ENCODE measurements around the gene LRIT3.

Gene LRIT3

DNA sequence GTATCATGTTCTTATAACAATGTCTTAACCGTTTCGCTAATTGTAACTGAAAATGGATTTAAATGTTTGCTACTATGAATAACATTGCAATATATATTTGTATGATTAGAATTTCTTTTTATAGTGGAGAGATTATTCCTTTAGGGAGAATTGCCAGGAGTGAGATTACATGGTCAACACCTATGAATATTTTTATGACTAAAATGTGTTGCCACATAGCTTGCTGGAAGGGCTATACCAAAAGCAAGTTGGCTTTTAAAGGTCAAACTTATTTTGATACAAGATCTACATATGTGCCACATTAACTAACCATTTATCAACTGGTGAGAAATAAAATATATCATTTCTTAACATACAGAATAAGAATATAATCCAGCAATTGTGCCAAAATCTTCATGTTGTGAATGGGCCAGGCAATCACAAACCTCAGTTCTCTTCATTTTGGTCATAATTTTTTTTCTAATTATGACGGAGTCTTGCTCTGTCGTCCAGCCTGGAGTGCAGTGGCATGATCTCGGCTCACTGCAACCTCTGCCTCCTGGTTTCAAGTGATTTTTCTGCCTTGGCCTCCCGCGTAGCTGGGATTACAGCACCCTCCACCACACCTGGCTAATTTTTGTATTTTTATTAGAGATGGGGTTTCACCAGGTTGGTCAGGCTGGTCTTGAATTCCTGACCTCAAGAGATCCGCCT lies 54.8 kb downstream of the LRIT3 start:
- DNase-seq (ENCODE audit: low read depth in 2 of 2) = no peak

GRCh38 chr4:109908731-109909130 lies 60.8 kb downstream of the LRIT3 start:
- DNase-seq (ENCODE audit: low read depth in 2 of 2) = no peak

GRCh38 chr4:109910256-109910655 lies 62.3 kb downstream of the LRIT3 start:
- no peak for DNase-seq (ENCODE audit: low read depth in 2 of 2)

DNA sequence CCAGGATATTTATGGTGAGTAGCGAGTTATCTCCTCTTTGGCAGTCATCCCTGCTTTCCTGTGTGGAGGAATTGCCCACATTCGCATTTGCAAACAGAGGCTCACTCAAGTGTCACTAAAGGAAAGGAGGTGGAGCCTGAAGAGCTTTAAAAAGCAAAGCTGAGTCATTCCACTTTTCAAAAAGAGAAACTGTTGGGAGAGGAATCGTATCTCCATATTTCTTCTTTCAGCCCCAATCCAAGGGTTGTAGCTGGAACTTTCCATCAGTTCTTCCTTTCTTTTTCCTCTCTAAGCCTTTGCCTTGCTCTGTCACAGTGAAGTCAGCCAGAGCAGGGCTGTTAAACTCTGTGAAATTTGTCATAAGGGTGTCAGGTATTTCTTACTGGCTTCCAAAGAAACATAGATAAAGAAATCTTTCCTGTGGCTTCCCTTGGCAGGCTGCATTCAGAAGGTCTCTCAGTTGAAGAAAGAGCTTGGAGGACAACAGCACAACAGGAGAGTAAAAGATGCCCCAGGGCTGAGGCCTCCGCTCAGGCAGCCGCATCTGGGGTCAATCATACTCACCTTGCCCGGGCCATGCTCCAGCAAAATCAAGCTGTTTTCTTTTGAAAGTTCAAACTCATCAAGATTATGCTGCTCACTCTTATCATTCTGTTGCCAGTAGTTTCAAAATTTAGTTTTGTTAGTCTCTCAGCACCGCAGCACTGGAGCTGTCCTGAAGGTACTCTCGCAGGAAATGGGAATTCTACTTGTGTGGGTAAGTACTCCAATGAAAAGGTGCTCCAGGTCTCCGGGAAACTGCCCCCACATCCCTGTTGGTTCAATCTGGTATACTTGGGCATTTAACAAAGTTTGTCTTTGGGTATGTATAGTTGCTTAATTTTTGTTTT lies 65.0 kb downstream of the LRIT3 start, which contains the start of gene EGF:
EGF (plus strand) TSS at position 178 of the 890 bp plus-strand sequence; CDS start at position 631, 453 bp downstream.
- no peak for DNase-seq (ENCODE audit: low read depth in 2 of 2)

- DNase-seq (ENCODE audit: low read depth in 2 of 2) = no peak
These were observed 65.8 kb downstream of the LRIT3 start for GRCh38 chr4:109913596-109914241.

DNA sequence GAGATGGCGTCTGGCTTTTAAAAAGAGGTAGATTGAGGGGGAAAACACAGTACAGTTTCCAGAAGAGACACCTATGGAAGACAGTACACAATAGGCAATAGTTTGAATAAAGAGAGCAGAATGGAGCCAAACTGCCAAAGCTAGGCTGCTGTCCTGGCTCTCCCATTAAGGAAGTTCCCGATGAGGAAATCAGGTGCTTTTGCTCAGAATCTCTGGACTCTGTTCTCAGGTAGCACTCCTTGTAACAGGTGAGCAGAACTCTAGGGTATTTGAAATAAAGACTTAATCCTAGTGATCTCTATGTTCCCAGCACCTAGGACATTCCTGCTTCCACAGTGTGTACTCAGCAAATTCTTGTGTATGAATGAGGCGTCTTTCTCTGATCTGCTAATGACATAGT lies 66.4 kb downstream of the LRIT3 start:
- no peak for DNase-seq (ENCODE audit: low read depth in 2 of 2)

DNA sequence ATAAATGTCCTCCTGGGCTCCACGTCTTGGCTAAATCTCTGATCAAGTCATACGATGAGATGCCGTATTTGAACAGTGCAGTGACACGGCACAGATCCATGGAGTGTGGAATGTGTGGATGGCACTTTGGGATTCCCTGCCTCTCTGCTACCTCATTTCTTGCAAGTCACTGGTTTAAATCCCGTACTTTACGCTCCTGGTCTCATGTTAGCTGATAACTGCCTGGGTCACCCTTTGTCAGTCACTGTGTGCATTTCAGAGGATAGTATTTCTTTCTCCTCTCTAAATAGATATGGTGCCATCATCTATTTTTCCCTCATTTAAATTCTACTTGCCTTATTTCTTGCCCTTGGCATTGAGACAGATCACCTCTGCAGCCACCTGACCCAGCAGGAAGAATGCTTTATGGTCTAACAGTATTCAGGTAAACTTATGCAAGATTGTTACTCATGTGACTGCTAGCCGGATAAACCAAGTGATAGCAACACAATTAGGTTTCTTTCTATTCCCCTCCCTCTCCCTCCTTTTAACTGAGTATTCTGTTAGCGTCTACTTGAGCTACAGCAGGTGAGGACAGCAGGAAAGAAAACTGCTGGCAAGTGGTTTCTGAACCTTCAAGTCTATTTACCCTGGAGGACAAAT lies 67.6 kb downstream of the LRIT3 start:
- DNase-seq (ENCODE audit: low read depth in 2 of 2) = no peak

- DNase-seq (ENCODE audit: low read depth in 2 of 2) = no peak
These were observed 68.1 kb downstream of the LRIT3 start for GRCh38 chr4:109916027-109916409.

GRCh38 chr4:109921384-109921808 lies 73.5 kb downstream of the LRIT3 start:
- DNase-seq (ENCODE audit: low read depth in 2 of 2) = no peak

Data from stimulated activated CD4-positive, alpha-beta T cell treated with anti-CD3 and anti-CD28 coated beads, Interleukin-12 subunit alpha, Interleukin-12 subunit beta, amount 100 ng/mL, for 24 hours (primary cell).